Vagina (tissue), 2 donors: ENCODE results near the gene COX18.

ENCODE experiments used
- POLR2AphosphoS5 ChIP-seq, 2 donors: sonication (generic); formaldehyde crosslinking; IDR thresholded peaks; one replicate each; pipeline ENCODE4 v1.9.0; 2017; ENCODE audit warnings: antibody characterized with exemption in 2 of 2, mild to moderate bottlenecking in 2 of 2, low read depth in 1 of 2; ENCODE audit not compliant: insufficient read depth in 1 of 2
- TF ChIP-seq, protein P1 (sequence below), 3 experiments: fragments of 450-650 bp in 2 of 3; fragments of 200-600 bp in 1 of 3; sonication (generic) in 1 of 3; IDR thresholded peaks; one replicate each; pipeline ENCODE4 v1.5.1; 2017 to 2019; ENCODE audit warnings: antibody characterized with exemption in 3 of 3, mild to moderate bottlenecking in 2 of 3, moderate library complexity in 2 of 3

- TF ChIP-seq, protein P1, sequence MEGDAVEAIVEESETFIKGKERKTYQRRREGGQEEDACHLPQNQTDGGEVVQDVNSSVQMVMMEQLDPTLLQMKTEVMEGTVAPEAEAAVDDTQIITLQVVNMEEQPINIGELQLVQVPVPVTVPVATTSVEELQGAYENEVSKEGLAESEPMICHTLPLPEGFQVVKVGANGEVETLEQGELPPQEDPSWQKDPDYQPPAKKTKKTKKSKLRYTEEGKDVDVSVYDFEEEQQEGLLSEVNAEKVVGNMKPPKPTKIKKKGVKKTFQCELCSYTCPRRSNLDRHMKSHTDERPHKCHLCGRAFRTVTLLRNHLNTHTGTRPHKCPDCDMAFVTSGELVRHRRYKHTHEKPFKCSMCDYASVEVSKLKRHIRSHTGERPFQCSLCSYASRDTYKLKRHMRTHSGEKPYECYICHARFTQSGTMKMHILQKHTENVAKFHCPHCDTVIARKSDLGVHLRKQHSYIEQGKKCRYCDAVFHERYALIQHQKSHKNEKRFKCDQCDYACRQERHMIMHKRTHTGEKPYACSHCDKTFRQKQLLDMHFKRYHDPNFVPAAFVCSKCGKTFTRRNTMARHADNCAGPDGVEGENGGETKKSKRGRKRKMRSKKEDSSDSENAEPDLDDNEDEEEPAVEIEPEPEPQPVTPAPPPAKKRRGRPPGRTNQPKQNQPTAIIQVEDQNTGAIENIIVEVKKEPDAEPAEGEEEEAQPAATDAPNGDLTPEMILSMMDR (IDR thresholded peaks at IDR 0.05): no peak
- no peak for TF ChIP-seq POLR2AphosphoS5 (IDR thresholded peaks at IDR 0.05; ENCODE audit: insufficient read depth in 1 of 2, low read depth in 1 of 2)
Observed at GRCh38 chr4:73007526-73008100, 61.9 kb downstream of the COX18 start.
